AG04449 (cell line): ENCODE data around the gene CNR2.
A peak's percentile ranks its signal among the peaks of the same experiment; 100 is the strongest.

Source experiments
- CTCF ChIA-PET: fragments of 350-600 bp; formaldehyde crosslinking; extraction: SDS; loops from one replicate; lab custom pipeline; 2021; ENCODE audit warnings: antibody characterized with exemption; lab: Yijun Ruan, JAX
- POLR2A ChIA-PET: fragments of 400-600, 350-600 bp; formaldehyde crosslinking; extraction: SDS; loops from one replicate; lab custom pipeline; 2020; ENCODE audit warnings: antibody characterized with exemption, inconsistent platforms; lab: Yijun Ruan, JAX
- DNase-seq: peaks from one replicate; pipeline ENCODE4 v3.0.0-alpha.2; 2010; ENCODE audit warnings: low read depth, low spot score
- H3K4me3 ChIP-seq: 2 replicates; pipeline ENCODE4 v1.5.1; 2011; ENCODE audit warnings: low read depth, mild to moderate bottlenecking, control low read depth, low read length
- TF ChIP-seq, protein P1 (sequence below): IDR thresholded peaks from one replicate; pipeline ENCODE4 v1.5.1; 2011; ENCODE audit warnings: mild to moderate bottlenecking, moderate library complexity, low read length, control low read depth, inconsistent platforms; ENCODE audit not compliant: insufficient read depth; ENCODE audit errors: missing control alignments

CNR2 gene

DNA sequence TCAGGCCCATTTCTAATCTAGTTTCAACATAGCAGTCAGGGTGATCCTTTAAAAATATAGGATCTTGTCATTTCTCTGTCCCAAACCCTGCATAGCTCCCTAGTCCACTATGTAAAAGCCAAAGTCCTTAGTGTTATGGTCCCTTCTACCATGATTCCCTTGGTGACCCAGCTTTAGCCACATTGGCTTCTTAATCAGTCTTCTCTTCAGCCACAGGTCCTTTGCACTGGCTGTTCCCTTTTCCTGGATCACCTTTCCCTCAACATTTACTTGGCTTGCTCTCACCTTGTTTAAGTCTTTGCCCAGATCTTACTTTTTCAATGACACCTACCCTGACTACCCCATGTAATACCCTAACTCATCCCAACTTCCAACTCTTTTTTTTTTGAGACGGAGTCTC is 33.4 kb downstream of the CNR2 start:
- POLR2A ChIA-PET: no interaction called here
- no peak for DNase-seq
- TF ChIP-seq, protein P1, sequence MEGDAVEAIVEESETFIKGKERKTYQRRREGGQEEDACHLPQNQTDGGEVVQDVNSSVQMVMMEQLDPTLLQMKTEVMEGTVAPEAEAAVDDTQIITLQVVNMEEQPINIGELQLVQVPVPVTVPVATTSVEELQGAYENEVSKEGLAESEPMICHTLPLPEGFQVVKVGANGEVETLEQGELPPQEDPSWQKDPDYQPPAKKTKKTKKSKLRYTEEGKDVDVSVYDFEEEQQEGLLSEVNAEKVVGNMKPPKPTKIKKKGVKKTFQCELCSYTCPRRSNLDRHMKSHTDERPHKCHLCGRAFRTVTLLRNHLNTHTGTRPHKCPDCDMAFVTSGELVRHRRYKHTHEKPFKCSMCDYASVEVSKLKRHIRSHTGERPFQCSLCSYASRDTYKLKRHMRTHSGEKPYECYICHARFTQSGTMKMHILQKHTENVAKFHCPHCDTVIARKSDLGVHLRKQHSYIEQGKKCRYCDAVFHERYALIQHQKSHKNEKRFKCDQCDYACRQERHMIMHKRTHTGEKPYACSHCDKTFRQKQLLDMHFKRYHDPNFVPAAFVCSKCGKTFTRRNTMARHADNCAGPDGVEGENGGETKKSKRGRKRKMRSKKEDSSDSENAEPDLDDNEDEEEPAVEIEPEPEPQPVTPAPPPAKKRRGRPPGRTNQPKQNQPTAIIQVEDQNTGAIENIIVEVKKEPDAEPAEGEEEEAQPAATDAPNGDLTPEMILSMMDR: no peak
- no peak overlapping the region for H3K4me3 ChIP-seq
- CTCF ChIA-PET: no interaction called here

DNA sequence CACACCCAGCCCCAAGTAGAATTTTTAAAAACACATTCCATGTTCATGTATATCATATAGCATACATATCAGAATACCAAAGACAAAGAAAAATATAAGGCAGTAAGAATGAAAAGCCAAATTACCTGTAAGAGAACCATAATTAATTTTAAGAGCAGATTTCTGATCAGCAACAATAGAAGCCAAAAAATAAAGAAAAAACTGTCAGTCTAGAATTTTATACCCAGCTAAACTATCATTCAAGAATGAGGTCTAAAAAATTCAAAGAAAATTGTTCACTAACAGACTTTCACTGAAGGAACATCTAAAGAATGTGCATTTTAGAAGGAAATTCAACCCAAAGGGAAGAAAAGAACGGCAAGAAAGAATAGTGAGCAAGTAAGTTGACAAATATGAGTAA is 34.5 kb downstream of the CNR2 start:
- no peak overlapping the region for H3K4me3 ChIP-seq
- TF ChIP-seq, protein P1: no peak
- ChIA-PET POLR2A (no interaction called here), CTCF (interaction anchor here (0.8 kb wide), 1 partner anchor 14 kb away, joined by 3 read pairs; no protein-coding TSS in a partner anchor)
- no peak for DNase-seq

DNA sequence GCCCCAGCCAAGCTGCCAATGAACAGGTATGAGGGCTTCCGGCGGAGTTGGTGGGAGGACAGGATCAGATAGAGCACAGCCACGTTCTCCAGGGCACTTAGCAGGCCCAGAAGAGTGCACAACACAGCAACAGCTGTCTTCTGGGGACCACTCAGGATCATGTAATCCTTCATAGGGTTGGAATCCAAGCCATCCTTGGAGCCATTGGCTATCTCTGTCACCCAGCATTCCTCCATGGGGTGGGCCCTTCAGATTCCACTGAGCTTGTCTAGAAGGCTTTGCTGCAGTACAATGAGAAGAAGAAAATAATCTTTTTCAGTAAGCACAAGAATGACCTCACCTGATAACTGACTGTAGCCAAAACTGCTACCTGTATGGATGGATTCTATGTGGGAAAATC is 37.8 kb downstream of the CNR2 start:
- TF ChIP-seq, protein P1: no peak
- no peak overlapping the region for H3K4me3 ChIP-seq
- no peak for DNase-seq
- ChIA-PET CTCF (interaction anchor here (1.5 kb wide), 1 partner anchor 10 kb away, joined by 5 read pairs; no protein-coding TSS in a partner anchor), POLR2A (no interaction called here)

DNA sequence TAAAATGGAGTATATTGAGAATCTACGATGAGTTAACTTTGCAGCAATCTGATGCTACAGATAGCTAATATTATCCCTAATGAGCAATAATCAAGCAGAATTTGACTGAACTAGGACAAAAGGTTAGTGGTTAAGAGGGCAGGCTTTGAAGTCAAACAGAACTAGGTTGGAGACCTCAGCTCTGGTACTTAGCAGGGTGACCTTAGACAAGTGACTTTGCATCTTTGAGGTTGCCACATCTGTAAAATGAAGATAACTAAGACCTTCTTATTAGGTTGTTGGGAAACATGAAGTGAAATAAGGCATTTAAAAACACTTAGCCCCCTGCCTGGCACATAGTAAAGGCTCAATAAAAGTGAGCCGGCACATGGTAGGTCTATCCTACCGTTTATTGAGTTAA is 40.7 kb downstream of the CNR2 start:
- DNase-seq: no peak
- TF ChIP-seq, protein P1: no peak
- no peak overlapping the region for H3K4me3 ChIP-seq
- POLR2A ChIA-PET: no interaction called here
- CTCF ChIA-PET: no interaction called here

DNA sequence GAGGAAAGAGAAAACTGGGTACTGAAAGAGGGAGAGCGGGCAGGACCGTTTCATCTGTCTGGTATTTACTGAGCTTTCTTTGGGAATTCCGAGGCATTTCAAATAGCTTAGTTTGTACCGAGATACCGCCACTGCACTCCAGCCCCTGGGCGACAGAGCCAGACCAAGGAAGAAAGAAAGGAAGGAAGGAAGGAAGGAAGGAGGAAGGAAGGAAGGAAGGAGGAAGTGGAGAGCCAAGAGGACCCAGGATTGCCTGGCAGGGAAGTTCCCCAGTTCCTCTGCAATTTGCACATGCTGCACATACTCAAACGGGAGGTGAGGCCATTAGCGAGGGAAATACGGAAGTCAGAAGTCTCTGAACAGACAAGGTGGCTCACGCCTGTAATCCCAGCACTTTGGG is 44.1 kb downstream of the CNR2 start:
- POLR2A ChIA-PET: no interaction called here

DNA sequence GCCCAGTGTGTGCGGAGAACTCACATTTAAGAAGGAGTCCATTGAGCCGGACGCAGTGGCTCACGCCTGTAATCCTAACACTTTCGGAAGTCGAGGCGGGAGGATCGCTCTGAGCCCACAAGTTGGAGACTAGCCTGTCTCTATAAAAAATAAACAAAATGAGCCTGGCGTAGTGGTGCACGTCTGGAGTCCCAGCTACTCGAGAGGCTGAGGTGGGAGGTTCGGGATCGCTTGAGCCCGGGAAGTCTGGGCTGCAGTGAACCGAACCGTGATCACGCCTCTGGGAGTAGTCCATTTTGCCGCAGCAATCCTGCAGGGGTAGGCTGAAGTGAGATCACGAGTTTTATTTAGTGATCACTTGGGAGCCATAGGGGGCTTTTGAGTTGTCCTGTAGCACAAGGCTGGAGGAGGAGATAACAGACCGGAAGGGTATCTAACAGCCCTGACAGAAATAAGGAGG is 44.6 kb downstream of the CNR2 start:
- ChIA-PET CTCF (interaction anchor here (0.6 to 5.5 kb wide), 11 partner anchors 9 to 97 kb away, joined by 3 to 27 read pairs (median 3); no protein-coding TSS in a partner anchor), POLR2A (no interaction called here)
- TF ChIP-seq, protein P1: no peak
- DNase-seq: no peak
- H3K4me3 ChIP-seq: peak overlapping the region; percentile 67

More for the DNA sequence above, 44.1 kb downstream of the CNR2 start:
- CTCF ChIA-PET: interaction anchor here (0.6 to 5.5 kb wide), 11 partner anchors 9 to 98 kb away, joined by 3 to 27 read pairs (median 3); no protein-coding TSS in a partner anchor
- TF ChIP-seq, protein P1: no peak
- H3K4me3 ChIP-seq: no peak overlapping the region
- DNase-seq: no peak
